ENCODE measurements around the gene LRGUK.

LRGUK gene

GRCh38 chr7:134141868-134142264, 14.7 kb downstream of the LRGUK start:
- H3K4me1 ChIP-seq (ENCODE audit: control insufficient read depth, insufficient read depth, low read length), result no peaks in the 10 kb centered on the region
- H3K4me3 ChIP-seq (ENCODE audit: low read depth, low read length), result no peak overlapping the region
- no peak overlapping the region for H3K27ac ChIP-seq (ENCODE audit: extremely low read depth, low read depth, low read length)
- CTCF ChIA-PET, result interaction anchor here (0.5 to 2.4 kb wide), 27 partner anchors 9 to 1825 kb away, joined by 3 to 15 read pairs (median 4); partner anchors contain the start of gene LRGUK
- POLR2A ChIA-PET, result interaction anchor here (0.8 kb wide), 1 partner anchor 8 kb away, joined by 4 read pairs; no protein-coding TSS in a partner anchor
- no peaks in the 10 kb centered on the region for H3K36me3 ChIP-seq (ENCODE audit: control insufficient read depth in 2 of 2, insufficient read depth in 1 of 2, low read length in 2 of 2)
- no peak for TF ChIP-seq ZNF677 (tag by site-specific recombination; IDR thresholded peaks at IDR 0.05)
- no peak for TF ChIP-seq ZFHX2 (tag by site-specific recombination; conservative IDR thresholded peaks at IDR 0.05)
- TF ChIP-seq TSHZ1 (tag by site-specific recombination; IDR thresholded peaks at IDR 0.05; ENCODE audit: borderline replicate concordance), result no peak
- no peak for TF ChIP-seq BCL6B (tag by site-specific recombination; IDR thresholded peaks at IDR 0.05)
- TF ChIP-seq ZNF76 (tag by site-specific recombination; IDR thresholded peaks at IDR 0.05; ENCODE audit: borderline replicate concordance, low read depth), result no peak
- TF ChIP-seq ZEB2 (tag by site-specific recombination; IDR thresholded peaks at IDR 0.05), result no peak
- no peak for TF ChIP-seq ZNF2 (tag by site-specific recombination; IDR thresholded peaks at IDR 0.05)
- TF ChIP-seq ZNF26 (tag by site-specific recombination; IDR thresholded peaks at IDR 0.05), result no peak
- TF ChIP-seq HOXD13 (CRISPR knock-in tag; IDR thresholded peaks at IDR 0.05; ENCODE audit: borderline replicate concordance), result no peak
- TF ChIP-seq ZNF426 (tag by site-specific recombination; IDR thresholded peaks at IDR 0.05), result no peak
- no peak for TF ChIP-seq ZNF843 (tag by site-specific recombination; IDR thresholded peaks at IDR 0.05)
- TF ChIP-seq ZNF585B (tag by site-specific recombination; IDR thresholded peaks at IDR 0.05), result no peak
- no peak for TF ChIP-seq ZNF791 (tag by site-specific recombination; IDR thresholded peaks at IDR 0.05)
- no peak for TF ChIP-seq MZF1 (tag by site-specific recombination; IDR thresholded peaks at IDR 0.05; ENCODE audit: borderline replicate concordance)
- no peak for TF ChIP-seq REPIN1 (tag by site-specific recombination; IDR thresholded peaks at IDR 0.05; ENCODE audit: low read depth)
- TF ChIP-seq REST (tag by site-specific recombination; IDR thresholded peaks at IDR 0.05), result no peak
- no peaks in the 10 kb centered on the region for H3K9me3 ChIP-seq (ENCODE audit: control insufficient read depth, insufficient read depth, low read depth, low read length)

Measured in HEK293 (cell line).